ENCODE results near the gene NTRK2.

GRCh38 chr9:85009251-85009650 is 339.7 kb downstream of the NTRK2 start:
- no peak for TF ChIP-seq ZNF518A (tag by site-specific recombination; conservative IDR thresholded peaks at IDR 0.05; ENCODE audit: low read depth)
- TF ChIP-seq ZNF292 (tag by site-specific recombination; IDR thresholded peaks at IDR 0.05; ENCODE audit: borderline replicate concordance, low read depth): no peak
- TF ChIP-seq MZF1 (tag by site-specific recombination; IDR thresholded peaks at IDR 0.05; ENCODE audit: borderline replicate concordance): no peak
- TF ChIP-seq ZBTB21 (tag by site-specific recombination; IDR thresholded peaks at IDR 0.05): no peak
- no peak for TF ChIP-seq KLF1 (tag by site-specific recombination; IDR thresholded peaks at IDR 0.05)
- TF ChIP-seq ZNF692 (tag by site-specific recombination; IDR thresholded peaks at IDR 0.05): no peak
- TF ChIP-seq CTCF (tag by site-specific recombination; IDR thresholded peaks at IDR 0.05): no peak
- TF ChIP-seq ZNF274 (IDR thresholded peaks at IDR 0.05; ENCODE audit: low read length): no peak
- no peak for TF ChIP-seq ZNF274 (tag by site-specific recombination; IDR thresholded peaks at IDR 0.05; ENCODE audit: borderline replicate concordance)
- no peak for TF ChIP-seq SP7 (tag by site-specific recombination; IDR thresholded peaks at IDR 0.05)
- no peak for TF ChIP-seq ZNF610 (tag by site-specific recombination; IDR thresholded peaks at IDR 0.05; ENCODE audit: borderline replicate concordance)
- no peak for TF ChIP-seq ZNF548 (tag by site-specific recombination; IDR thresholded peaks at IDR 0.05)
- TF ChIP-seq TCF7L2 (IDR thresholded peaks at IDR 0.05; ENCODE audit: borderline replicate concordance, low read depth, low read length): no peak
- no peak for TF ChIP-seq REST (tag by site-specific recombination; IDR thresholded peaks at IDR 0.05)
- no peak for TF ChIP-seq ZBTB26 (tag by site-specific recombination; optimal IDR thresholded peaks at IDR 0.05)

Measured in HEK293 (cell line).